IPS-NIHi7 (cell line): ENCODE data around the gene FGF21.

Source experiments
- DNase-seq: peaks from one replicate; pipeline ENCODE4 v3.0.0; 2012; ENCODE audit warnings: mixed read lengths; ENCODE audit errors: extremely low spot score

FGF21 gene

GRCh38 chr19:48728911-48729664 lies 26.2 kb upstream of the FGF21 start:
- no peak for DNase-seq

- no peak for DNase-seq
Observed at GRCh38 chr19:48731452-48731851, 23.9 kb upstream of the FGF21 start.

- no peak for DNase-seq
Observed at GRCh38 chr19:48734625-48735024, 20.7 kb upstream of the FGF21 start.

GRCh38 chr19:48735031-48735615 lies 20.2 kb upstream of the FGF21 start:
- DNase-seq: peak; percentile 76

GRCh38 chr19:48737360-48737998 lies 17.8 kb upstream of the FGF21 start:
- peak; percentile 84 for DNase-seq

GRCh38 chr19:48738557-48739403 lies 16.5 kb upstream of the FGF21 start:
- peak; percentile 97 for DNase-seq

GRCh38 chr19:48739404-48740163 lies 15.7 kb upstream of the FGF21 start:
- no peak for DNase-seq

GRCh38 chr19:48740164-48740972 lies 15.0 kb upstream of the FGF21 start, which contains the start of gene RASIP1:
RASIP1 (minus strand) TSS chr19:48740610; CDS start chr19:48740282, 328 bp downstream.
- DNase-seq: no peak

- DNase-seq: peak; percentile 80
Observed at GRCh38 chr19:48741129-48741999, 14.0 kb upstream of the FGF21 start.

- no peak for DNase-seq
Observed at GRCh38 chr19:48742096-48742495, 13.2 kb upstream of the FGF21 start.

- DNase-seq: peak; percentile 70
Observed at GRCh38 chr19:48745208-48745995, 9.9 kb upstream of the FGF21 start.

- DNase-seq: no peak
Observed at GRCh38 chr19:48746110-48746509, 9.2 kb upstream of the FGF21 start.

- DNase-seq: peak; percentile 82
Observed at GRCh38 chr19:48746738-48747575, 8.4 kb upstream of the FGF21 start, which contains the start of gene IZUMO1. IZUMO1 (minus strand) TSS chr19:48746909; CDS start chr19:48745859, 1,050 bp downstream.

GRCh38 chr19:48749571-48750198 lies 5.6 kb upstream of the FGF21 start:
- DNase-seq: no peak

- DNase-seq: no peak
Observed at GRCh38 chr19:48750351-48750750, 5.0 kb upstream of the FGF21 start.

GRCh38 chr19:48750771-48751504 lies 4.4 kb upstream of the FGF21 start:
- no peak for DNase-seq
